Esophagus squamous epithelium (tissue), 5 donors: ENCODE results near the gene BSDC1. TPM values are rescaled to one million over a fixed set of nuclear protein-coding genes. Genes with fewer than 3 reads are reported as not detected.

Experiments used
- DNase-seq: peaks from one replicate; lab custom pipeline; 2025; lab: John Stamatoyannopoulos, UW
- H3K27ac ChIP-seq, 4 donors: fragments of 200-600 bp; sonication (generic); one replicate each; pipeline ENCODE4 v1.5.1; 2016 to 2019; ENCODE audit warnings: mild to moderate bottlenecking in 1 of 4
- H3K27me3 ChIP-seq, 4 donors: fragments of 200-600 bp; sonication (generic); 1 replicate in 3 of 4; 2 replicates in 1 of 4; pipeline versions ENCODE4 v1.5.1 to v1.6.0; 2017 to 2021; ENCODE audit warnings: antibody characterized with exemption in 1 of 4
- H3K36me3 ChIP-seq, 3 donors: fragments of 200-600 bp; sonication (generic); one replicate each; pipeline ENCODE4 v1.5.1; 2016 to 2019
- H3K4me1 ChIP-seq, 3 donors: fragments of 200-600 bp; sonication (generic); one replicate each; pipeline ENCODE4 v1.5.1; 2017 to 2019
- H3K4me3 ChIP-seq, 4 donors: fragments of 200-600 bp; sonication (generic); 1 replicate in 3 of 4; 2 replicates in 1 of 4; pipeline ENCODE4 v1.5.1; 2016 to 2019; ENCODE audit warnings: mild to moderate bottlenecking in 2 of 4, moderate library complexity in 1 of 4
- H3K9me3 ChIP-seq, 3 donors: fragments of 200-600 bp; sonication (generic); one replicate each; pipeline ENCODE4 v1.5.1; 2016 to 2019
- POLR2A ChIP-seq, 4 donors: fragments of 450-650 bp; IDR thresholded peaks; one replicate each; pipeline ENCODE4 v1.6.1; 2017; ENCODE audit warnings: antibody characterized with exemption in 4 of 4, mild to moderate bottlenecking in 4 of 4, moderate library complexity in 3 of 4
- WGBS, 2 donors: methylation state at CpG; one replicate each; pipeline ENCODE4 v1.1.5; 2018; 5-methylcytosine and 5-hydroxymethylcytosine counted together
- intact Hi-C: fragments of 100-400 bp; cut with DNase I; formaldehyde crosslinking; loops from one replicate; pipeline ENCODE4 v1.15.0; 2022
- total RNA-seq, 4 donors: library from RNA; depleted of rRNA; stranded (reverse); fragments of >200 nt; gene quantifications; one replicate each; pipeline ENCODE4 v1.1.0, GENCODE V29; 2016
- TF ChIP-seq, protein P1 (sequence below), 6 experiments: fragments of 450-650 bp in 4 of 6; fragments of 200-600 bp in 2 of 6; sonication (generic) in 2 of 6; IDR thresholded peaks; one replicate each; pipeline ENCODE4 v1.5.1; 2016 to 2019; ENCODE audit warnings: antibody characterized with exemption in 6 of 6, mild to moderate bottlenecking in 4 of 6, moderate library complexity in 4 of 6
- donor health status: DM: yes; HTN: yes; CAD: no.

Gene BSDC1
- total RNA-seq, 4 donors from 2014 or later: 42.4 to 62.2 (median 45.9) TPM

DNA sequence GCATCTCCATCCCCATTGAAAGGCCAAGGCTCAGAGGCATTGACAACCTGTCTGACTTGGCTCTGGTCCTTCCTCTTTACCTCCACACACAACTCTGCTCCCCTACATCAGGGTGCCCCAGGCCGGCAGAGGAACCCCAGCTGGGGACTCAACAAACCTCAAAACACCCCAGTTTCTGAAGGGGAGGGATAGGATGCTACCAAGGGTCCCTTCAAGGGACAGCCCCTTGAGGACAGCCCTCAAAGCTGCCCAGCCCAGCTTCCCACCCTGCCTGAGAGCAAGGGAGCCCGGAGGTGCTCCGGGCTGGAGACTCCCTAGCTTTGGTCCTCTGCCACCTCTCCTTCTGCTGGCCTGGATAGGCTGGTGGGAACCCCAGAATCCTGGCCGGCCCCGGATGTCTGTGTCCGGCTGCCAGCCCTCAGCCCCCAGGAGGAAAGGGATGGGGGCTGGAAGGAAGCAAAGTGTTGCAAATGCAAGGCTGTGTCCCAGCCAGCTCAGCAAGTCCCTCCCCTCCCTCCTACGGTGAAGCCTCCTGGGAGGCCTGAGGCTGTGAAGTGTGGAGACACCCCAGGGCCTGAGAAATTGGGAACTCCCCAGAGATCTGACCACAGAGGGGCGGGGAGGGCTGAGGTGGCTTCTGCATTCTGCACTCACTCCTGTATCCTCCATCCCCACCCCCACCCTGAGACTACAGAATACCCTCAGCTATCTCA, 57.1 kb downstream of the BSDC1 start:
- H3K27me3 ChIP-seq: peaks cover 0 to 14% (median 0%) of the 10 kb centered on the region in 4 donors
- no peak for DNase-seq
- 38 to 53% methylated on average over 4 to 5 of the region's 8 CpGs for WGBS, 2 donors
- H3K4me1 ChIP-seq: peaks cover 35 to 65% (median 41%) of the 10 kb centered on the region in 3 donors
- intact Hi-C loops: no loop called here
- peaks cover 0 to 24% (median 6%) of the 10 kb centered on the region in 3 donors for H3K36me3 ChIP-seq
- no peaks in the 10 kb centered on the region for H3K9me3 ChIP-seq
- no peak overlapping the region for H3K4me3 ChIP-seq
- H3K27ac ChIP-seq: peak overlapping the region in 2 of 4 donors; percentile 73 to 78
- TF ChIP-seq, protein P1, sequence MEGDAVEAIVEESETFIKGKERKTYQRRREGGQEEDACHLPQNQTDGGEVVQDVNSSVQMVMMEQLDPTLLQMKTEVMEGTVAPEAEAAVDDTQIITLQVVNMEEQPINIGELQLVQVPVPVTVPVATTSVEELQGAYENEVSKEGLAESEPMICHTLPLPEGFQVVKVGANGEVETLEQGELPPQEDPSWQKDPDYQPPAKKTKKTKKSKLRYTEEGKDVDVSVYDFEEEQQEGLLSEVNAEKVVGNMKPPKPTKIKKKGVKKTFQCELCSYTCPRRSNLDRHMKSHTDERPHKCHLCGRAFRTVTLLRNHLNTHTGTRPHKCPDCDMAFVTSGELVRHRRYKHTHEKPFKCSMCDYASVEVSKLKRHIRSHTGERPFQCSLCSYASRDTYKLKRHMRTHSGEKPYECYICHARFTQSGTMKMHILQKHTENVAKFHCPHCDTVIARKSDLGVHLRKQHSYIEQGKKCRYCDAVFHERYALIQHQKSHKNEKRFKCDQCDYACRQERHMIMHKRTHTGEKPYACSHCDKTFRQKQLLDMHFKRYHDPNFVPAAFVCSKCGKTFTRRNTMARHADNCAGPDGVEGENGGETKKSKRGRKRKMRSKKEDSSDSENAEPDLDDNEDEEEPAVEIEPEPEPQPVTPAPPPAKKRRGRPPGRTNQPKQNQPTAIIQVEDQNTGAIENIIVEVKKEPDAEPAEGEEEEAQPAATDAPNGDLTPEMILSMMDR (IDR thresholded peaks at IDR 0.05): no peak
- no peak for TF ChIP-seq POLR2A (IDR thresholded peaks at IDR 0.05)

DNA sequence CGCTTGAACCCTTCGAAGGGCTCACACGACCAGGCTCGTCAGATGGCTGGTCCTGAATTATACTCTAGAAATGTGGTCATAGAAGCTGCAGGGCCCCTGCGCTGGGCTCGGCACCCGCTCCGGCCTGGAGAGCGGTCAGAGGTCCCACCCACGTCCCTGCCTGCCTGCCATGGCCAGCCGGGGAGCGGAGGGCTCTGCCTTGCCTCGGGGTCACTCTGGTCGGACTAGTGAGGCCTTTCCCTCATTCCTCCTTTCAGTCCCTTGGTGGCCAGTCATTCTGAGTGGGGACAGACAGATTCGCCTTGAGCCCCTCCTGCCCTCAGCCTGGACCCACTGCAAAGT, 57.7 kb downstream of the BSDC1 start:
- no peaks in the 10 kb centered on the region for H3K9me3 ChIP-seq
- no peak for DNase-seq
- peaks cover 35 to 65% (median 39%) of the 10 kb centered on the region in 3 donors for H3K4me1 ChIP-seq
- intact Hi-C loops: no loop called here
- H3K36me3 ChIP-seq: peaks cover 3 to 29% (median 10%) of the 10 kb centered on the region in 3 donors
- peak overlapping the region; percentile 49 to 86 (median 65) for H3K4me3 ChIP-seq
- TF ChIP-seq POLR2A (IDR thresholded peaks at IDR 0.05): no peak
- TF ChIP-seq, protein P1 (IDR thresholded peaks at IDR 0.05): no peak
- H3K27me3 ChIP-seq: peaks cover 0 to 14% (median 0%) of the 10 kb centered on the region in 4 donors
- peak overlapping the region in 3 of 4 donors; percentile 56 to 78 (median 73) for H3K27ac ChIP-seq
- 29% methylated on average over 4 of the region's 15 CpGs; no CpG with 5 or more reads in 1 of the 2 donors for WGBS, 2 donors

DNA sequence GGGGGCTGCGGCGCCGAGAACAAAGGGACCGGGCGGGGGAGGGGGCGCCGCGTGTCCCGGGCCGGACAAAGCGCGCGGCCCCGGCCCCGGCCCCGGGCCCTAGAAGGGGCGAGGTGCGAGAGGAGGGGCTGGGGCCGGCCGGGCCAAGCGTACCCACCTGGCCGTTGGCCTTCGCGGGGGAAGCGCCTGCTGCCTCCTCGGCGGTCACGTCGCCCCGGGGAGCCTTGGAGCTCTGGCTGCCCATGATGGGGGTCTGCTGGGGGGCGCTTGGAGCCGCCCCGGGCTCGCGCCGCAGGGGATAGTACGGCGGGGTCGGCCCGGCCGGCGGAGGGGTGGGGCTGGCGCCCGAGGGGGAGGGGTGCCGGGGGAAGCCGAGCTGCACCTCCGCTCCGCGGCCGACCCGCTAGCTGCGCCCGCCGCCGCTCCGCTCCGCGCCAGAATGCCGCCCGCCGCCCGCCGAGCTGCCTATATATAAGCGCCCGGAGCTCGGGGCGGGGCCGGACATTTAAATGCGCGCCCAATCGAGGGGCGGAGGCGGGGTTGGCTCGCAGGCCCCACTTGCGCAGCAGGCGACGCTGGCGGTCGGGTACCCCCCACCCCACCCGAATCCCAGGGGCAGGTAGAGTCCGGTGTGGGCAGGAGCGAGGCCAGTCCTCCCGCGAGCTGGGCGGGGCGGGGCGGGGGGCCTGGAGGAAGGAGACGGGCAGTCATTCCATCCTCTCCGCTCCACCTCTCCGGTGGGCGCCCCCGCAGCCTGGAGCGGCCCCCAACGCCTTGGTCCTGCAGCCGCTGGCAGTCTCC, 58.3 kb downstream of the BSDC1 start, which contains the start of gene MARCKSL1:
MARCKSL1 (minus strand) TSS at position 444 of the 801 bp plus-strand sequence; CDS start at position 244, 200 bp downstream.
- Histone ChIP-seq H3K27ac (peak within 1 kb of the TSS; percentile 47 to 78 (median 64)), H3K4me3 (peak within 1 kb of the TSS; percentile 49 to 86 (median 65)), H3K36me3 (peaks cover 5 to 35% (median 11%) of the 10 kb centered on the region in 3 donors), H3K27me3 (peaks cover 0 to 14% (median 0%) of the 10 kb centered on the region in 4 donors), H3K9me3 (no peaks in the 10 kb centered on the region), H3K4me1 (peaks cover 35 to 69% (median 37%) of the 10 kb centered on the region in 3 donors)
- TF ChIP-seq POLR2A (IDR thresholded peaks at IDR 0.05): peak in 2 of 4 donors; percentile 76 to 83
- TF ChIP-seq, protein P1 (IDR thresholded peaks at IDR 0.05): no peak
- no peak for DNase-seq
- intact Hi-C loops: no loop called here
- WGBS, 2 donors: 0 to 20% methylated on average over 1 of the region's 95 CpGs

DNA sequence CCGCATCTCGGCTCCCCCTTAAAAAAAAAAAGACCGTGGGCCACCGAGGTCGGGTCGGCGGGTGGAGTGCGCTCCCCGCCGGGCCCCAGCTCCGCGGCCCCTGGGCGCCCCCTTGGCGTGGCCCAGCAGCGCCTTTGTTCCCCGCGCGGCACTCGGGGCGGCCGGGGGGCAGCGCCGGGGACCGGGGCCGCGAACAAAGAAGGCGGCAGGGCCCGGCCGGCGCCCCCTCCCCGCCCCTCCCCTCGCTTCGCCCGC, 58.8 kb downstream of the BSDC1 start:
- TF ChIP-seq, protein P1 (IDR thresholded peaks at IDR 0.05): no peak
- TF ChIP-seq POLR2A (IDR thresholded peaks at IDR 0.05): no peak
- Histone ChIP-seq H3K36me3 (peaks cover 5 to 40% (median 11%) of the 10 kb centered on the region in 3 donors), H3K9me3 (no peaks in the 10 kb centered on the region), H3K4me3 (peak overlapping the region; percentile 49 to 86 (median 65)), H3K4me1 (peaks cover 35 to 69% (median 37%) of the 10 kb centered on the region in 3 donors), H3K27ac (peak overlapping the region; percentile 25 to 78 (median 60)), H3K27me3 (peaks cover 0 to 14% (median 0%) of the 10 kb centered on the region in 4 donors)
- no peak for DNase-seq
- intact Hi-C loops: no loop called here
- no CpG with 5 or more reads among the region's 34 CpGs for WGBS, 2 donors
